WERI-Rb-1 (cell line): ENCODE measurements around the gene DRAXIN.
"Not testable (repeated sequence)": the region's sequence is repeated elsewhere in the genome, so short reads cannot be mapped to it uniquely, and the experiment has no call there.

Source experiments
- DNase-seq: peaks from one replicate; pipeline ENCODE4 v3.0.0-alpha.2; 2020
- H3K27ac ChIP-seq: fragments of 250-450 bp; sonication (Bioruptor Pico); 2 replicates; pipeline ENCODE4 v1.5.1; 2020; ENCODE audit warnings: mild to moderate bottlenecking, moderate library complexity
- H3K27me3 ChIP-seq: fragments of 250-450 bp; sonication (Bioruptor Pico); 2 replicates; pipeline ENCODE4 v1.5.1; 2021; ENCODE audit warnings: mild to moderate bottlenecking, low read depth, moderate library complexity; ENCODE audit not compliant: insufficient read depth, severe bottlenecking
- H3K36me3 ChIP-seq: fragments of 250-450 bp; sonication (Bioruptor Pico); 2 replicates; pipeline ENCODE4 v1.5.1; 2020; ENCODE audit warnings: mild to moderate bottlenecking, moderate library complexity
- H3K4me3 ChIP-seq: 2 replicates; pipeline ENCODE4 v1.5.1; 2011; ENCODE audit warnings: low read depth, mild to moderate bottlenecking, control low read depth, low read length
- H3K9me3 ChIP-seq: fragments of 250-450 bp; sonication (Bioruptor Pico); 2 replicates; pipeline ENCODE4 v1.5.1; 2021; ENCODE audit warnings: mild to moderate bottlenecking, moderate library complexity; ENCODE audit not compliant: severe bottlenecking
- CTCF ChIP-seq: IDR thresholded peaks from 2 replicates; pipeline ENCODE4 v1.5.1; 2011; ENCODE audit warnings: low read depth, mild to moderate bottlenecking, control low read depth, inconsistent platforms, low read length

DRAXIN gene

DNA sequence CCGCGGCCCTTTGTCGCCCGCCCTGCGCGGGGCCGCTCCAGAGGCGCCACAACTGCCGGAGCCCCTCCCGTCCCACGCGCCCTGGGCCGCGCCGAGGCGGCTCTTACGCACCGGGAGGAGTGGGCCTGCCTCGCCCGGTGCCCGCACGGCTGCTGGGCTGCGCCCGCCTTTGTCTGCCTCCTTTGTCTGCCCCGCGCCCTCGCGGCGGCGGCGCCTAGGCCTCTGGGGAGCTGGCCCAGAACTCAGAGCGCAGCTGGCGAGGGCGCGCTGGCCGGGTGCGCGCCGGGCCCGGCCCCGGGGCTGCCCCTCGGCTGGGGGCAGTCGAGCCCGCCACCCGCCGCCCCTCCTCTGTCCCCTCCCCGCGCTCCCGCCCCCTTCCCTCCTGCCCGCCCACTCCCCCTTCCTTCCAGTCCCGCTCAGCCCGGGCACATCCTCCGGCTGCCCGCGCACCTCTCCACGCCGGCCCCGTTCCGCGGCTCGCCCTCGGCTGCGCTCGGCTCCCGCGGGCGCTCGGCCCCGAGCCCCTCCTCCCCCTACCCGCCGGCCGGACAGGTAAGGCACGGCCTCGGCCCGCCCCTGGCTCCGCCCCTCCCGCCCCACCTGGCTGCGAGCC is at the start of gene DRAXIN:
Gene DRAXIN (plus strand): TSS at position 409 of the 613 bp plus-strand sequence. CDS start 14,549 bp downstream, outside the sequence.
- DNase-seq = peak; percentile 73
- Histone ChIP-seq H3K27ac (peak within 1 kb of the TSS; percentile 90), H3K36me3 (no peaks in the 10 kb centered on the region), H3K9me3 (no peaks in the 10 kb centered on the region), H3K27me3 (no peaks in the 10 kb centered on the region), H3K4me3 (peak within 1 kb of the TSS; percentile 73)
- TF ChIP-seq CTCF = no peak

DNA sequence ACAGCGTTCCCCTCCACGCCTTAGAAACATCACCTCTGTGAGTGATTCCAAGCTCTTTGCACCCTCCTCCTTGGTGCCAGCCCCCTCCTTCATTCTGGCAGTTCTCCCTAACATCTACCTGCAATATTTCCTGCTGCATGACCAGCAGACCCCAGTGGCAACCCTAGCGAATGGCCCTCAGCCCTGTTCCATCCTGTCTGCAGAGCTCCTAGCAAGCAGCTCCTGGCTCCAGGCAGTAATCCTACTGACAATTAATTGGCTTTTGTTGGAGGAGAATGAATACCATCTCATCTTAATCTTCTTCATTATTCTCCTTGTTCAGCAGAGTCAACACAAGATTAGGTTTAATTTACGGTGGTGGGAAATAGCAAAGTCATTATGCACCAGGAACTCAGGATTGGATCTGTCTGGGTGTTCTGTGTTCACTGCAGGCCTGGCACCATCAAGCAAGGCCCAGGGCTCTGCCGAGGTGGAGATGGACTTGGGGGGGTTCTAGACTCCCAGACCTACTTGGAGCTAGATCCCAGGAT is 49.7 kb upstream of the DRAXIN start:
- H3K36me3 ChIP-seq = no peaks in the 10 kb centered on the region
- no peak for TF ChIP-seq CTCF
- DNase-seq = peak; percentile 55
- H3K27me3 ChIP-seq = no peaks in the 10 kb centered on the region
- H3K9me3 ChIP-seq = no peaks in the 10 kb centered on the region
- H3K27ac ChIP-seq = peak overlapping the region; percentile 29; the same call in 1 of the 2 replicates
- H3K4me3 ChIP-seq = no peak overlapping the region

DNA sequence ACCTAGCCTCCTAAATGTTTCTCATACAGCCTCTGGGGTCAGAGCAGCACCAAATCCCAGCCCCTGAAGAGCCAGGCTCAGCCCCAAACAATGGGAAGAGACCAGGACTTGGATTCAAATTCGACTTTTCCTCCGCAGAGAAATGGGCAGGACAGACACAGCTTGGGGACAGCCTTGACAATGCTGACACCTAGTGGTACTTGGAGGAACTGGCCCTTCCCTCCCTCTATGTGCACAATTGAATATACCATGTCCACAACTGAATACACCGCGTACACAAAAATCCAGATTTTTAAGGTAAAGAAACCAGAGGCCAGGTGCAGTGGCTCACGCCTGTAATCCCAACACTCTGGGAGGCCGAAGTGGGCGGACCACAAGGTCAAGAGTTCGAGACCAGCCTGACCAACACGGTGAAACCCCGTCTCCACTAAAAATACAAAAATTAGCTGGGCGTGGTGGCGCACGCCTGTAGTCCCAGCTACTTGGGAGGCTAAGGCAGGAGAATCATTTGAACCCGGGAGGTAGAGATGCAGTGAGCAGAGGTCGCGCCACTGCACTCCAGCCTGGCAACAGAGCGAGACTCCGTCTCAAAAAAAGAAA is 49.0 kb upstream of the DRAXIN start:
- not testable (repeated sequence) for H3K4me3 ChIP-seq, H3K9me3 ChIP-seq, H3K27me3 ChIP-seq, H3K36me3 ChIP-seq
- peak; percentile 97 for TF ChIP-seq CTCF
- peak overlapping the region; percentile 29; the same call in 1 of the 2 replicates for H3K27ac ChIP-seq
- peak; percentile 72 for DNase-seq

- Histone ChIP-seq H3K27me3 (no peaks in the 10 kb centered on the region), H3K36me3 (no peaks in the 10 kb centered on the region), H3K9me3 (no peaks in the 10 kb centered on the region), H3K27ac (no peak overlapping the region), H3K4me3 (no peak overlapping the region)
- no peak for TF ChIP-seq CTCF
- DNase-seq = no peak
Measured at GRCh38 chr1:11643782-11644181, 47.7 kb upstream of the DRAXIN start.

DNA sequence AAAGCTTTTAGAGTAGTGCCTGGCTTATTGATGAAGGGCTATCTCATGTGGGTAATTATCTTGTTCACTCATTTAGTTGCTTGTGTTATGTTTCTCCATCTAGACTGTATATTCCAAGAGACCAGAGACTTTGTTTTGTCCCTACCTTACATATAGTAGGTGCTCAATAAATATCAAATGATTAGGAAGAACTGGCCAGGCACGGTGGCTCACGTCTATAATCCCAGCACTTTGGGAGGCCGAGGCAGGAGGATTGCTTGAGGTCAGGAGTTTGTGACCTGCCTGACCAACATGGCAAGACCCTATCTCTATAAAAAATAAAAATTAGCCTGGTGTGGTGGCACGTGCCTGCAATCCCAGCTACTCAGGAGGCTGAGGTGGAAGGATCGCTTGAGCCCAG is 46.2 kb upstream of the DRAXIN start:
- no peak for DNase-seq
- Histone ChIP-seq H3K4me3 (no peak overlapping the region), H3K27ac (no peak overlapping the region), H3K27me3 (no peaks in the 10 kb centered on the region), H3K36me3 (no peaks in the 10 kb centered on the region), H3K9me3 (no peaks in the 10 kb centered on the region)
- no peak for TF ChIP-seq CTCF
